ENCODE measurements around the gene TESK2.

- TF ChIP-seq EP300 (IDR thresholded peaks at IDR 0.05; ENCODE audit: borderline replicate concordance) = no peak
- no peak for TF ChIP-seq USF1 (IDR thresholded peaks at IDR 0.05)
- TF ChIP-seq REST (IDR thresholded peaks at IDR 0.05; ENCODE audit: low read depth) = no peak
- no peak for TF ChIP-seq TAF1 (IDR thresholded peaks at IDR 0.05; ENCODE audit: low read depth)
- TF ChIP-seq FOXM1 (IDR thresholded peaks at IDR 0.05; ENCODE audit: borderline replicate concordance, low read depth) = no peak
- no peak for TF ChIP-seq CEBPB (IDR thresholded peaks at IDR 0.05)
- TF ChIP-seq MAX (IDR thresholded peaks at IDR 0.05) = no peak
- no peak for TF ChIP-seq EGR1 (IDR thresholded peaks at IDR 0.05)
- no peak for TF ChIP-seq RAD21 (IDR thresholded peaks at IDR 0.05; ENCODE audit: low read depth)
- TF ChIP-seq CREB1 (IDR thresholded peaks at IDR 0.05; ENCODE audit: low read depth) = no peak
These were observed 184.1 kb downstream of the TESK2 start for GRCh38 chr1:45306905-45307304.

Measured in Ishikawa (cell line).